ENCODE data around the gene RTCA. TPM values are rescaled to one million over a fixed set of nuclear protein-coding genes. Genes with fewer than 3 reads are reported as not detected.
"Not testable (repeated sequence)": the region's sequence is repeated elsewhere in the genome, so short reads cannot be mapped to it uniquely, and the experiment has no call there.

The RTCA gene
- total and polyA plus RNA-seq, 2 donors (not counting 1 experiment from before 2014, with no cell fraction given): 15.7 to 31.0 TPM

DNA sequence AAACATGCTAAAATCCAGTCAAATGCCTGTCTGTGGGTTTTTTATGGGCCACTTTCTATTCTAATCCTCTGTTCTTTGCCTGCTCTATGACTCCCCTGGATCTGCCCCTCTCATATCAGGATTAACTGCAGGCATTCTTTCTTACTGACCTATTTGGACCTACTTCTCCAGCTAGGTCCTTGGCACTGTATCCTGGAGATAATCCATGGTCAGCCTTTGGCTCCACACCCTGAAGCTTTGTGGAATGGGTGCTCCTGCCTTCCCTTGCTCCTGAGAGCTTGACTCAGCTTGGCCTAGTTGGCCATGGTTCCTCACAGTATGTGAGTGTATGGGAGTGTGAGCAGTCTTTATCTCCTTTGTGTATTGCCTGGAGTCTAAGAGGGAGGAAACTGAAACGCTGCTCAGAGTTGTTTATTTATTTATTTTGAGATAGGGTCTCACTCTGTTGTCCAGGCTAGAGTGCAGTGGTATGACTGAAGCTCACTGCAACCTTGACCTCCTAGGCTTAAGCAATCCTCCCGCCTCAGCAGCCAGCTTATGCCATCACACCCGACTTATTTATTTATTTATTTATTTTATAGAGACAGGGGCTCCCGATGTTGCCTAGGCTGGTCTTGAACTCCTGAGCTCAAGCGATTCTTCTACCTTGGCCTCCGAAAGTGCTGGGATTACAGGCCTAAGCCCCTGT lies 57.5 kb downstream of the RTCA start:
- Histone ChIP-seq H3K4me3 (ENCODE audit: control extremely low read depth in 1 of 5, extremely low read depth in 1 of 5, insufficient read depth in 1 of 5, low read depth in 2 of 5, low read length in 4 of 5) (no peak overlapping the region), H2AFZ (ENCODE audit: insufficient read depth, low read depth, low read length, poor library complexity, severe bottlenecking) (no peak overlapping the region), H3K27ac (ENCODE audit: low read length in 2 of 2) (no peak overlapping the region), H3K9ac (ENCODE audit: low read length) (no peak overlapping the region), H3K4me2 (replicated peaks; ENCODE audit: low read depth, low read length, poor library complexity, severe bottlenecking) (no peak overlapping the region), H3K79me2 (ENCODE audit: control insufficient read depth, insufficient read depth, low read length) (no peaks in the 10 kb centered on the region), H4K20me1 (ENCODE audit: control insufficient read depth, insufficient read depth, low read length, poor library complexity, severe bottlenecking) (no peaks in the 10 kb centered on the region), H3K27me3 (replicated peaks in 1 of 4; ENCODE audit: control extremely low read depth in 1 of 4, control insufficient read depth in 3 of 4, insufficient read depth in 4 of 4, low read length in 3 of 4) (no peaks in the 10 kb centered on the region), H3K4me1 (ENCODE audit: control insufficient read depth in 2 of 2, insufficient read depth in 2 of 2, low read length in 2 of 2) (no peaks in the 10 kb centered on the region), H3K9me3 (ENCODE audit: control extremely low read depth in 1 of 3, control insufficient read depth in 2 of 3, insufficient read depth in 1 of 3, low read length in 2 of 3) (peaks cover 3 to 15% (median 14%) of the 10 kb centered on the region in 3 donors), H3K36me3 (replicated peaks in 1 of 2; ENCODE audit: control extremely low read depth in 1 of 2, control insufficient read depth in 1 of 2, extremely low read depth in 1 of 2, insufficient read depth in 2 of 2, low read length in 1 of 2) (no peaks in the 10 kb centered on the region)
- Mint-ChIP-seq H3K27me3 (no peaks in the 10 kb centered on the region), H3K9me3 (ENCODE audit: insufficient read depth) (peaks cover 8% of the 10 kb centered on the region), H3K27ac (no peak overlapping the region), H3K4me1 (no peaks in the 10 kb centered on the region), H3K4me3 (no peak overlapping the region)
- TF ChIP-seq, protein P1, sequence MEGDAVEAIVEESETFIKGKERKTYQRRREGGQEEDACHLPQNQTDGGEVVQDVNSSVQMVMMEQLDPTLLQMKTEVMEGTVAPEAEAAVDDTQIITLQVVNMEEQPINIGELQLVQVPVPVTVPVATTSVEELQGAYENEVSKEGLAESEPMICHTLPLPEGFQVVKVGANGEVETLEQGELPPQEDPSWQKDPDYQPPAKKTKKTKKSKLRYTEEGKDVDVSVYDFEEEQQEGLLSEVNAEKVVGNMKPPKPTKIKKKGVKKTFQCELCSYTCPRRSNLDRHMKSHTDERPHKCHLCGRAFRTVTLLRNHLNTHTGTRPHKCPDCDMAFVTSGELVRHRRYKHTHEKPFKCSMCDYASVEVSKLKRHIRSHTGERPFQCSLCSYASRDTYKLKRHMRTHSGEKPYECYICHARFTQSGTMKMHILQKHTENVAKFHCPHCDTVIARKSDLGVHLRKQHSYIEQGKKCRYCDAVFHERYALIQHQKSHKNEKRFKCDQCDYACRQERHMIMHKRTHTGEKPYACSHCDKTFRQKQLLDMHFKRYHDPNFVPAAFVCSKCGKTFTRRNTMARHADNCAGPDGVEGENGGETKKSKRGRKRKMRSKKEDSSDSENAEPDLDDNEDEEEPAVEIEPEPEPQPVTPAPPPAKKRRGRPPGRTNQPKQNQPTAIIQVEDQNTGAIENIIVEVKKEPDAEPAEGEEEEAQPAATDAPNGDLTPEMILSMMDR (IDR thresholded peaks at IDR 0.05): no peak
- no peak for TF ChIP-seq EZH2 (IDR thresholded peaks at IDR 0.05; ENCODE audit: borderline replicate concordance, insufficient read depth, low read depth, low read length, poor library complexity, severe bottlenecking)
- no peak for DNase-seq
- no CpG with 5 or more reads among the region's 6 CpGs for WGBS (ENCODE audit: insufficient coverage)
- ChIA-PET POLR2A (no interaction called here), CTCF (interaction anchor here (0.8 kb wide), 1 partner anchor 11 kb away, joined by 3 read pairs; no protein-coding TSS in a partner anchor)
- intact Hi-C loops (cut with micrococcal nuclease): no loop called here
- ATAC-seq (ENCODE audit: low read depth): no peak

DNA sequence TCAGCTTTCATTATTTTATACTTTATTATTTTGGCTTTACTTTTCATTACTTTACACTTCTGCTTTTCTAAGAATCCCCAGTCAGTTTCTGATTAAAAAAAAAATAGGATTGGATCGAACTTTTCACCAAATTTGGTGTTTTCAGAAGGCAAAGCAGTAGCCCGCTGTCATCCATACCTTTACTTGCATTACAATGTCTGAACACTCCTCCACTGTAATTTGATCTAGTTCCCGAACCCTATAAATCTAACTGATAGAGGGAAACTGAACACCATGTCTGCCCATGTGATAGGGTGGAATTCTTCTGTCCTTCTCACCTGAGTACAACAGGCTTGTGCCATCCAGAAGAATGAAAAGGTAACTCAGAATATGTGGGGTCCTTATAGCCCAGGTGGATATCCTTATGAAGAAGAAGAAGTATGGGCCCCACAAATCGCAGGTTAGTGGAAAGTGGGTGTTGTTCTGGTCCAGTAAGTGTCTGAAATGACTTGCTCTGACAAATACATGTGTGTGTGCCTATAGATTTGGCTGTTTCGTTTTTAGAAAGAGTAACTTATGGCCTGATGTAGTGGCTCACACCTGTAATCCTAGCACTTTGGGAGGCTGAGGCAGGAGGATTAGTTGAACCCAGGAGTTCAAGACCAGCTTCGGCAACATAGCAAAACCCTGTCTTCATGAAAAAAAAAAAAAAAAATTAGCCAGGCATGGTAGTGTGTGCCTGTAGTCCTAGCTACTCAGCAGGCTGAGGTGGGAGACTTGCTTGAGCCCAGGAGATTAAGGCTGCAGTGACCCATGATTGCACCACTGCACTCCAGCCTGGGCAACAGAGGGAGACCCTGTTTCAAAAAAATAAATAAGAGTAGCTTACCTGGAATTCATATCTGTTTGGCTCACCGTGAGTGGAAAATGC lies 59.7 kb downstream of the RTCA start:
- ATAC-seq (ENCODE audit: low read depth) (no peak), DNase-seq (no peak)
- Mint-ChIP-seq H3K27me3 (no peaks in the 10 kb centered on the region), H3K9me3 (ENCODE audit: insufficient read depth) (peaks cover 2% of the 10 kb centered on the region), H3K27ac (no peak overlapping the region), H3K4me1 (no peaks in the 10 kb centered on the region), H3K4me3 (no peak overlapping the region)
- Histone ChIP-seq H3K9ac (ENCODE audit: low read length) (no peak overlapping the region), H3K4me1 (ENCODE audit: control insufficient read depth in 2 of 2, insufficient read depth in 2 of 2, low read length in 2 of 2) (no peaks in the 10 kb centered on the region), H3K4me2 (replicated peaks; ENCODE audit: low read depth, low read length, poor library complexity, severe bottlenecking) (no peak overlapping the region), H3K36me3 (replicated peaks in 1 of 2; ENCODE audit: control extremely low read depth in 1 of 2, control insufficient read depth in 1 of 2, extremely low read depth in 1 of 2, insufficient read depth in 2 of 2, low read length in 1 of 2) (no peaks in the 10 kb centered on the region), H3K27ac (ENCODE audit: low read length in 2 of 2) (no peak overlapping the region), H2AFZ (ENCODE audit: insufficient read depth, low read depth, low read length, poor library complexity, severe bottlenecking) (no peak overlapping the region), H3K4me3 (ENCODE audit: control extremely low read depth in 1 of 5, extremely low read depth in 1 of 5, insufficient read depth in 1 of 5, low read depth in 2 of 5, low read length in 4 of 5) (no peak overlapping the region), H3K27me3 (replicated peaks in 1 of 4; ENCODE audit: control extremely low read depth in 1 of 4, control insufficient read depth in 3 of 4, insufficient read depth in 4 of 4, low read length in 3 of 4) (no peaks in the 10 kb centered on the region), H3K9me3 (ENCODE audit: control extremely low read depth in 1 of 3, control insufficient read depth in 2 of 3, insufficient read depth in 1 of 3, low read length in 2 of 3) (no peaks in the 10 kb centered on the region), H3K79me2 (ENCODE audit: control insufficient read depth, insufficient read depth, low read length) (no peaks in the 10 kb centered on the region), H4K20me1 (ENCODE audit: control insufficient read depth, insufficient read depth, low read length, poor library complexity, severe bottlenecking) (no peaks in the 10 kb centered on the region)
- TF ChIP-seq, protein P1 (IDR thresholded peaks at IDR 0.05): no peak
- TF ChIP-seq EZH2 (IDR thresholded peaks at IDR 0.05; ENCODE audit: borderline replicate concordance, insufficient read depth, low read depth, low read length, poor library complexity, severe bottlenecking): no peak
- 81% methylated on average over 3 of the region's 7 CpGs for WGBS (ENCODE audit: insufficient coverage)
- CTCF ChIA-PET: no interaction called here
- POLR2A ChIA-PET: no interaction called here
- intact Hi-C loops (cut with micrococcal nuclease): no loop called here

DNA sequence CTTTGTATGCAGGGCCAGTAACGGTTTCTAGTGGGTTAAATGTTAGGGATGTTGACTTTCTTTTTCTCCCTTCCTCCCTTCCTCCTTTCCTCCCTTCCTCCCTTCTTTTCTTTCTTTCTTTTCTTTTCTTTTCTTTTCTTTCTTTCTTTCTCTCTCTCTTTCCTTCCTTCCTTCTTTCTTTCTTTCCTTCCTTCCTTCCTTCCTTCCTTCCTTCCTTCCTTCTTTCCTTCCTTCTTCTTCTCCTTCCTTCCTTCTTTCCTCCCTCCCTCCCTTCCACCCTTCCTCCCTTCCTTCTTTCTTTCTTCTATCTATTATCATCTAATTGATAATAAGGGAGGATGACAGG lies 60.3 kb downstream of the RTCA start:
- H3K4me3 Mint-ChIP-seq; ATAC-seq (ENCODE audit: low read depth); intact Hi-C loops (cut with micrococcal nuclease); H3K9ac ChIP-seq (ENCODE audit: low read length); H3K9me3 ChIP-seq (ENCODE audit: control extremely low read depth in 1 of 3, control insufficient read depth in 2 of 3, insufficient read depth in 1 of 3, low read length in 2 of 3); H3K4me2 ChIP-seq (replicated peaks; ENCODE audit: low read depth, low read length, poor library complexity, severe bottlenecking); H3K27ac Mint-ChIP-seq; H3K4me3 ChIP-seq (ENCODE audit: control extremely low read depth in 1 of 5, extremely low read depth in 1 of 5, insufficient read depth in 1 of 5, low read depth in 2 of 5, low read length in 4 of 5); H4K20me1 ChIP-seq (ENCODE audit: control insufficient read depth, insufficient read depth, low read length, poor library complexity, severe bottlenecking); H3K27me3 ChIP-seq (replicated peaks in 1 of 4; ENCODE audit: control extremely low read depth in 1 of 4, control insufficient read depth in 3 of 4, insufficient read depth in 4 of 4, low read length in 3 of 4); H3K27ac ChIP-seq (ENCODE audit: low read length in 2 of 2); DNase-seq; POLR2A ChIA-PET; H3K4me1 ChIP-seq (ENCODE audit: control insufficient read depth in 2 of 2, insufficient read depth in 2 of 2, low read length in 2 of 2); H3K79me2 ChIP-seq (ENCODE audit: control insufficient read depth, insufficient read depth, low read length); H3K9me3 Mint-ChIP-seq (ENCODE audit: insufficient read depth); H2AFZ ChIP-seq (ENCODE audit: insufficient read depth, low read depth, low read length, poor library complexity, severe bottlenecking); CTCF ChIA-PET; H3K27me3 Mint-ChIP-seq; H3K4me1 Mint-ChIP-seq; H3K36me3 ChIP-seq (replicated peaks in 1 of 2; ENCODE audit: control extremely low read depth in 1 of 2, control insufficient read depth in 1 of 2, extremely low read depth in 1 of 2, insufficient read depth in 2 of 2, low read length in 1 of 2): not testable (repeated sequence)
- no CpG with 5 or more reads among the region's 1 CpG for WGBS (ENCODE audit: insufficient coverage)
